ENCODE measurements around the gene HORMAD2.

The HORMAD2 gene

GRCh38 chr22:30167734-30168133 lies 87.5 kb downstream of the HORMAD2 start:
- no peak for DNase-seq (ENCODE audit: low spot score)

- DNase-seq (ENCODE audit: low spot score) = peak; percentile 38
Observed at GRCh38 chr22:30169002-30169401, 88.7 kb downstream of the HORMAD2 start.

- no peak for DNase-seq (ENCODE audit: low spot score)
Observed at GRCh38 chr22:30170129-30170528, 89.9 kb downstream of the HORMAD2 start.

- no peak for DNase-seq (ENCODE audit: low spot score)
Observed at GRCh38 chr22:30171008-30171407, 90.7 kb downstream of the HORMAD2 start.

- no peak for DNase-seq (ENCODE audit: low spot score)
Observed at GRCh38 chr22:30175690-30176288, 95.5 kb downstream of the HORMAD2 start.

- DNase-seq (ENCODE audit: low spot score) = no peak
Observed at GRCh38 chr22:30176431-30176830, 96.2 kb downstream of the HORMAD2 start.

- peak; percentile 43 for DNase-seq (ENCODE audit: low spot score)
Observed at GRCh38 chr22:30178181-30179126, 98.2 kb downstream of the HORMAD2 start.

GRCh38 chr22:30180616-30181015 lies 100.4 kb downstream of the HORMAD2 start:
- DNase-seq (ENCODE audit: low spot score) = no peak

GRCh38 chr22:30181459-30182349 lies 101.4 kb downstream of the HORMAD2 start:
- DNase-seq (ENCODE audit: low spot score) = no peak

GRCh38 chr22:30182350-30182745 lies 102.1 kb downstream of the HORMAD2 start:
- no peak for DNase-seq (ENCODE audit: low spot score)

- no peak for DNase-seq (ENCODE audit: low spot score)
Observed at GRCh38 chr22:30182815-30183214, 102.6 kb downstream of the HORMAD2 start.

GRCh38 chr22:30183271-30183670 lies 103.0 kb downstream of the HORMAD2 start:
- no peak for DNase-seq (ENCODE audit: low spot score)

GRCh38 chr22:30183861-30184278 lies 103.6 kb downstream of the HORMAD2 start:
- no peak for DNase-seq (ENCODE audit: low spot score)

- no peak for DNase-seq (ENCODE audit: low spot score)
Observed at GRCh38 chr22:30185129-30185528, 104.9 kb downstream of the HORMAD2 start.

GRCh38 chr22:30185549-30185948 lies 105.3 kb downstream of the HORMAD2 start:
- no peak for DNase-seq (ENCODE audit: low spot score)

- DNase-seq (ENCODE audit: low spot score) = no peak
Observed at GRCh38 chr22:30186041-30186440, 105.8 kb downstream of the HORMAD2 start.

- no peak for DNase-seq (ENCODE audit: low spot score)
Observed at GRCh38 chr22:30186510-30186909, 106.2 kb downstream of the HORMAD2 start.

- no peak for DNase-seq (ENCODE audit: low spot score)
Observed at GRCh38 chr22:30187094-30187493, 106.8 kb downstream of the HORMAD2 start.

- DNase-seq (ENCODE audit: low spot score) = peak; percentile 29
Observed at GRCh38 chr22:30187529-30188407, 107.5 kb downstream of the HORMAD2 start.

- no peak for DNase-seq (ENCODE audit: low spot score)
Observed at GRCh38 chr22:30188911-30189310, 108.6 kb downstream of the HORMAD2 start.

GRCh38 chr22:30190574-30190973 lies 110.3 kb downstream of the HORMAD2 start:
- no peak for DNase-seq (ENCODE audit: low spot score)

Measured in CD4-positive, alpha-beta T cell treated with Interleukin-6 at 100 ng/mL for 8 hours (primary cell).